NCI-H82 (cell line): ENCODE measurements around the gene SUN3.

Source experiments
- DNase-seq: peaks from one replicate; lab custom pipeline; 2025; lab: John Stamatoyannopoulos, UW

Gene SUN3

GRCh38 chr7:47978790-47979144, 50.1 kb downstream of the SUN3 start:
- DNase-seq, result no peak

- no peak for DNase-seq
These were observed 55.2 kb downstream of the SUN3 start for GRCh38 chr7:47973739-47974138.

- no peak for DNase-seq
These were observed 58.1 kb downstream of the SUN3 start for GRCh38 chr7:47970761-47971160.

- peak; percentile 77 for DNase-seq
These were observed 59.8 kb downstream of the SUN3 start for GRCh38 chr7:47968847-47969774.

- no peak for DNase-seq
These were observed 61.2 kb downstream of the SUN3 start for GRCh38 chr7:47967708-47968107.

- no peak for DNase-seq
These were observed 61.8 kb downstream of the SUN3 start for GRCh38 chr7:47967123-47967522.

- DNase-seq, result no peak
These were observed 63.5 kb downstream of the SUN3 start for GRCh38 chr7:47965456-47965855.

GRCh38 chr7:47962262-47962661, 66.6 kb downstream of the SUN3 start:
- no peak for DNase-seq

- DNase-seq, result no peak
These were observed 71.8 kb downstream of the SUN3 start for GRCh38 chr7:47957156-47957555.

GRCh38 chr7:47956220-47956619, 72.7 kb downstream of the SUN3 start:
- no peak for DNase-seq

GRCh38 chr7:47954231-47954911, 74.5 kb downstream of the SUN3 start:
- no peak for DNase-seq

GRCh38 chr7:47953822-47954221, 75.1 kb downstream of the SUN3 start:
- DNase-seq, result peak; percentile 6

- DNase-seq, result no peak
These were observed 76.7 kb downstream of the SUN3 start for GRCh38 chr7:47952224-47952623.

- no peak for DNase-seq
These were observed 77.5 kb downstream of the SUN3 start for GRCh38 chr7:47951374-47951773.

- DNase-seq, result no peak
These were observed 78.2 kb downstream of the SUN3 start for GRCh38 chr7:47950714-47951113.

- DNase-seq, result no peak
These were observed 79.2 kb downstream of the SUN3 start for GRCh38 chr7:47949703-47950102.

GRCh38 chr7:47948141-47948790, 80.6 kb downstream of the SUN3 start, which contains the start of gene PKD1L1:
Gene PKD1L1, minus strand, starts transcription at chr7:47948466. Its CDS starts 26 bp downstream, at chr7:47948440.
- DNase-seq, result no peak

GRCh38 chr7:47947355-47947749, 81.6 kb downstream of the SUN3 start:
- DNase-seq, result no peak

- DNase-seq, result no peak
These were observed 82.1 kb downstream of the SUN3 start for GRCh38 chr7:47946581-47947354.

GRCh38 chr7:47945261-47946015, 83.5 kb downstream of the SUN3 start:
- DNase-seq, result peak; percentile 78
